Left lung (tissue), 10 donors: ENCODE results near the gene FRMD4A. TPM values are rescaled to one million over a fixed set of nuclear protein-coding genes. Genes with fewer than 3 reads are reported as not detected.

ENCODE experiments used
- ATAC-seq: fragments of 200-7000 bp; cut with Tn5 transposase; one replicate; pipeline ENCODE4 v1.9.1; 2020; ENCODE audit warnings: moderate library complexity
- DNase-seq, 4 donors: peaks; one replicate each; pipeline ENCODE4 v3.0.0-alpha.2; 2013 to 2020
- H3K27ac ChIP-seq, 2 donors: fragments of 200-600 bp; sonication (generic) in 1 of 2; one replicate each; pipeline versions ENCODE4 v1.5.0 to v1.8.0; 2020 to 2021
- H3K27me3 ChIP-seq, 2 donors: fragments of 200-600 bp; sonication (generic) in 1 of 2; one replicate each; pipeline versions ENCODE4 v1.5.0 to v1.8.0; 2020 to 2021
- H3K36me3 ChIP-seq, 2 donors: fragments of 200-600 bp; sonication (generic) in 1 of 2; one replicate each; pipeline versions ENCODE4 v1.5.0 to v1.8.0; 2020 to 2021
- H3K4me1 ChIP-seq, 2 donors: fragments of 200-600 bp; one replicate each; pipeline ENCODE4 v1.8.0; 2021
- H3K4me3 ChIP-seq, 2 donors: fragments of 200-600 bp; sonication (generic) in 1 of 2; one replicate each; pipeline versions ENCODE4 v1.5.0 to v1.8.0; 2020 to 2021; ENCODE audit warnings: mild to moderate bottlenecking in 1 of 2
- H3K9me3 ChIP-seq, 2 donors: fragments of 200-600 bp; sonication (generic) in 1 of 2; one replicate each; pipeline versions ENCODE4 v1.5.0 to v1.8.0; 2020 to 2021
- intact Hi-C, 2 donors: fragments of 100-400 bp; cut with DNase I; formaldehyde crosslinking; loops; one replicate each; pipeline versions ENCODE4 v1.11.2 to v1.14.2; 2022
- polyA plus RNA-seq, 6 donors: library from polyadenylated mRNA; unstranded; fragments of 120-200 nt; gene quantifications; one replicate each; pipeline ENCODE4 v1.2.1, GENCODE V29; 2013; ENCODE audit not compliant: insufficient read length in 6 of 6
- total RNA-seq, 2 donors: library from RNA; stranded (reverse); fragmentation: NEBNext Ultra II Directional; extraction: Animal tissue kit (Norgen Biotek cat#: 25700); gene quantifications; one replicate each; pipeline ENCODE4 v1.2.1, GENCODE V29; 2021
- TF ChIP-seq, protein P1 (sequence below), 2 donors: fragments of 200-600 bp; sonication (generic) in 1 of 2; IDR thresholded peaks; one replicate each; pipeline versions ENCODE4 v1.5.0 to v1.8.0; 2021; ENCODE audit warnings: antibody characterized with exemption in 2 of 2
- donor health status: DM: no; HTN: yes; CAD: no.
- donor health status: DM: no; HTN: no; CAD: no.

FRMD4A gene
- total and polyA plus RNA-seq, 8 donors, result 33.9 to 62.8 (median 57.0) TPM

GRCh38 chr10:13765641-13766341 lies 564.9 kb downstream of the FRMD4A start:
- no peak for ATAC-seq
- no peaks in the 10 kb centered on the region for H3K27me3 ChIP-seq
- no peak for DNase-seq
- H3K27ac ChIP-seq, result no peak overlapping the region
- intact Hi-C loops, result no loop called here
- no peaks in the 10 kb centered on the region for H3K4me1 ChIP-seq
- TF ChIP-seq, protein P1, sequence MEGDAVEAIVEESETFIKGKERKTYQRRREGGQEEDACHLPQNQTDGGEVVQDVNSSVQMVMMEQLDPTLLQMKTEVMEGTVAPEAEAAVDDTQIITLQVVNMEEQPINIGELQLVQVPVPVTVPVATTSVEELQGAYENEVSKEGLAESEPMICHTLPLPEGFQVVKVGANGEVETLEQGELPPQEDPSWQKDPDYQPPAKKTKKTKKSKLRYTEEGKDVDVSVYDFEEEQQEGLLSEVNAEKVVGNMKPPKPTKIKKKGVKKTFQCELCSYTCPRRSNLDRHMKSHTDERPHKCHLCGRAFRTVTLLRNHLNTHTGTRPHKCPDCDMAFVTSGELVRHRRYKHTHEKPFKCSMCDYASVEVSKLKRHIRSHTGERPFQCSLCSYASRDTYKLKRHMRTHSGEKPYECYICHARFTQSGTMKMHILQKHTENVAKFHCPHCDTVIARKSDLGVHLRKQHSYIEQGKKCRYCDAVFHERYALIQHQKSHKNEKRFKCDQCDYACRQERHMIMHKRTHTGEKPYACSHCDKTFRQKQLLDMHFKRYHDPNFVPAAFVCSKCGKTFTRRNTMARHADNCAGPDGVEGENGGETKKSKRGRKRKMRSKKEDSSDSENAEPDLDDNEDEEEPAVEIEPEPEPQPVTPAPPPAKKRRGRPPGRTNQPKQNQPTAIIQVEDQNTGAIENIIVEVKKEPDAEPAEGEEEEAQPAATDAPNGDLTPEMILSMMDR (IDR thresholded peaks at IDR 0.05), result no peak
- no peaks in the 10 kb centered on the region for H3K9me3 ChIP-seq
- H3K4me3 ChIP-seq, result no peak overlapping the region
- H3K36me3 ChIP-seq, result no peaks in the 10 kb centered on the region

DNA sequence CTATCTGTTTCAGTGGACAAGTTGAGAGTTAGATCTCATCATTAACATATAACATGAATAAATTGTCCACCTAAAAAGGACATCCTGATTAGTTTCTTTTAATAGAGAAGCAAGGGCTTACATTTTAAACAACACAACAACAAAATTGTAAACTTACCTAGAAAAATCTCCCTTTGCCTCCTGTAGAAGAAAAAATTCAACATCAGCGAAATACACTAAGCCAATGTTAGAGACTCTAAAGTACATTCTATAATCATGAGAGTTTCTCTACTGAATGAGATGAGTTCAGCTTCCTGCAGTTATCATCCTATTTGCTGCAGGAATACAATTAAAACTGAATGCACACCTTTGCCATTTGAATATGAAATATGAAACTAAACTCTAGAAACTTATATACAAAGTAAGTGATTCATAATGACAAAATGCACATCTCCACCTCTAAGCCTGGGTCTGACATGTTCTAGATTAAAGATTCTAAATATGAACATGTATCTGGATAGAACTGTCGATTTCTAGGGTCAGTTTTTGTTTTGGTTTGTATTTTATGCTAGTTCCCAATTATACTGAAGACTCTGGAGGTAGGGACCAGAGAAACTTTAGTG lies 569.1 kb downstream of the FRMD4A start:
- Histone ChIP-seq H3K4me3 (no peak overlapping the region), H3K4me1 (peaks cover 4 to 12% of the 10 kb centered on the region in 2 donors), H3K36me3 (no peaks in the 10 kb centered on the region), H3K9me3 (no peaks in the 10 kb centered on the region), H3K27ac (no peak overlapping the region), H3K27me3 (no peaks in the 10 kb centered on the region)
- TF ChIP-seq, protein P1 (IDR thresholded peaks at IDR 0.05), result no peak
- intact Hi-C loops, result no loop called here
- ATAC-seq (no peak), DNase-seq (no peak)

DNA sequence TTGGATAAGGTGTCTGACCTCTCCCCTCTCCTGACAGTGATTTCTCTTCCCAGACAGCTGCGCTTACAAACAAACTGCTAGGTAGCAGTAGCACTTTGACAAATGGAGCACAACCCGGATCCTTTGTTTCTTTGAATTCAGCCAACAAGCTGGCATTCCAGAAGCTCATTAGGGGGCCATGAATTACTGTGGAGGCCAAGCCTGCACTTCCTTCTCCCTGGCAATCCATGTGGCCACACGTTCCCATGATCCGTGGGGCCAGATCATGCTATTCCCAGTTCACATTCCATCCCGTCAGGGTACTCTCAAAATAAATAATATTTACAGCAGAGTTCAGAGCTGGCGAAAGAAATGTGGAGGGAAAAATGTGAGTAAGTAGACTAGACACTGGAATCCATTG lies 571.6 kb downstream of the FRMD4A start:
- intact Hi-C loops, result no loop called here
- no peak overlapping the region for H3K27ac ChIP-seq

DNA sequence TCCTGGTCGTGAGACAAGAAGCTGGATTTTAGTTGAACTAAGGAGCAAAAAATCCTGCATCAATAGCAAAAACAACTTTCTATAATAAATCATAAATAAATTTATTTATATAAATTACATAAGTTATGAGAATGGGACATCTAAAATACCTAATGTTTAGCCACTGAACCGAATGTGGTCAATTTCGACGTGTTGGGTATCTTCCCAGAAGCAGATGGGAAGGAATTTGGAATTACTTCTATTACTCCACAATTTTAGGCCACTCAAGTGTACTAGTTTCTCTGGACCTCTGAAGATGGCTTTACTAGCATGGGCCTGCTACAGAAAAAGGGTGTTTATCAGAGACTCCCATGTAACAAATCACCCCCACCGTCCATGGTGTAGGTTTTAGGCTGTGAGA lies 572.0 kb downstream of the FRMD4A start:
- DNase-seq, result no peak
- no peaks in the 10 kb centered on the region for H3K9me3 ChIP-seq
- intact Hi-C loops, result no loop called here
- no peaks in the 10 kb centered on the region for H3K36me3 ChIP-seq
- no peak overlapping the region for H3K4me3 ChIP-seq
- TF ChIP-seq, protein P1 (IDR thresholded peaks at IDR 0.05), result no peak
- H3K27ac ChIP-seq, result no peak overlapping the region
- ATAC-seq, result no peak
- peaks cover 4 to 12% of the 10 kb centered on the region in 2 donors for H3K4me1 ChIP-seq
- H3K27me3 ChIP-seq, result no peaks in the 10 kb centered on the region

More for the DNA sequence above, 571.6 kb downstream of the FRMD4A start:
- TF ChIP-seq, protein P1 (IDR thresholded peaks at IDR 0.05), result no peak
- no peak for DNase-seq
- H3K4me3 ChIP-seq, result no peak overlapping the region
- H3K4me1 ChIP-seq, result peaks cover 4 to 12% of the 10 kb centered on the region in 2 donors
- no peaks in the 10 kb centered on the region for H3K9me3 ChIP-seq
- no peaks in the 10 kb centered on the region for H3K36me3 ChIP-seq
- no peak for ATAC-seq
- H3K27me3 ChIP-seq, result no peaks in the 10 kb centered on the region

DNA sequence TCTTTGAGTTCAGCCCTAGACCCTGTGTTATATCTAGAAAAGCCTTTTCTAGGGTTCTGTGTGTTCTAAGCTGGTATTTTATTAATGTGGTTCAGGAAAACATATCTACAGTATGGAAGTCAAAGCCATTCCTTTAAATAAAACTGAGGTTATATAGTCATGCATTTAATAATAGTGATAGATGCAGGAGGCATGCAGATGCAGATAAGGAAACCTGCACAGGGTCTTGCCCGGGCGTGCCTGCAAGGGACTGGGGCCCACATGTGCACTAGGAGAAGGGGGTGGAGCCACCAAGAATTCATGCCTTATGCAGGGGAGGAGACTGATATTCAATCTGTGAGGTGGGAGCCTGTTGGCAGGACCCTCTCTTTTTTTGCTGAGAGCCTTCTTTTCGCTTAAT lies 572.4 kb downstream of the FRMD4A start:
- H3K9me3 ChIP-seq, result no peaks in the 10 kb centered on the region
- TF ChIP-seq, protein P1 (IDR thresholded peaks at IDR 0.05), result no peak
- no peak overlapping the region for H3K27ac ChIP-seq
- intact Hi-C loops, result no loop called here
- H3K4me1 ChIP-seq, result peaks cover 4 to 12% of the 10 kb centered on the region in 2 donors
- ATAC-seq, result no peak
- H3K4me3 ChIP-seq, result no peak overlapping the region
- no peaks in the 10 kb centered on the region for H3K36me3 ChIP-seq
- no peaks in the 10 kb centered on the region for H3K27me3 ChIP-seq
- no peak for DNase-seq
